Measurements from ENCODE around the gene CSKMT. TPM values are rescaled to one million over a fixed set of nuclear protein-coding genes. Genes with fewer than 3 reads are reported as not detected.

CSKMT gene
- total and polyA plus RNA-seq, 2 donors (not counting 1 experiment from before 2014, with no cell fraction given) = 39.0 to 57.3 TPM

- Mint-ChIP-seq H3K27ac (peak overlapping the region; percentile 90), H3K27me3 (no peaks in the 10 kb centered on the region), H3K4me1 (peaks cover 23% of the 10 kb centered on the region), H3K9me3 (ENCODE audit: insufficient read depth) (no peaks in the 10 kb centered on the region), H3K4me3 (peak overlapping the region; percentile 98)
- Histone ChIP-seq H4K20me1 (ENCODE audit: control insufficient read depth, insufficient read depth, low read length, poor library complexity, severe bottlenecking) (no peaks in the 10 kb centered on the region), H3K9ac (ENCODE audit: low read length) (peak overlapping the region; percentile 93), H3K27ac (ENCODE audit: low read length in 2 of 2) (peak overlapping the region; percentile 88 to 98), H2AFZ (ENCODE audit: insufficient read depth, low read depth, low read length, poor library complexity, severe bottlenecking) (peak overlapping the region; percentile 85), H3K27me3 (replicated peaks in 1 of 4; ENCODE audit: control extremely low read depth in 1 of 4, control insufficient read depth in 3 of 4, insufficient read depth in 4 of 4, low read length in 3 of 4) (no peaks in the 10 kb centered on the region), H3K4me3 (ENCODE audit: control extremely low read depth in 1 of 5, extremely low read depth in 1 of 5, insufficient read depth in 1 of 5, low read depth in 2 of 5, low read length in 4 of 5) (peak overlapping the region in 1 of 5 experiments; percentile 80), H3K79me2 (ENCODE audit: control insufficient read depth, insufficient read depth, low read length) (peaks cover 13% of the 10 kb centered on the region), H3K9me3 (ENCODE audit: control extremely low read depth in 1 of 3, control insufficient read depth in 2 of 3, insufficient read depth in 1 of 3, low read length in 2 of 3) (no peaks in the 10 kb centered on the region), H3K4me1 (ENCODE audit: control insufficient read depth in 2 of 2, insufficient read depth in 2 of 2, low read length in 2 of 2) (peaks cover 11 to 19% of the 10 kb centered on the region in 2 donors), H3K36me3 (replicated peaks in 1 of 2; ENCODE audit: control extremely low read depth in 1 of 2, control insufficient read depth in 1 of 2, extremely low read depth in 1 of 2, insufficient read depth in 2 of 2, low read length in 1 of 2) (peaks cover 7 to 27% of the 10 kb centered on the region in 2 experiments), H3K4me2 (replicated peaks; ENCODE audit: low read depth, low read length, poor library complexity, severe bottlenecking) (peak overlapping the region; percentile 92)
- DNase-seq (no peak), ATAC-seq (ENCODE audit: low read depth) (no peak)
- intact Hi-C loops (cut with micrococcal nuclease) = loop anchor here (1.0 to 2.0 kb wide), 8 partner anchors 10 to 139 kb away; partner anchors contain the start of genes C11orf98, CSKMT, EML3 and GANAB
- POLR2A ChIA-PET = interaction anchor here (0.6 to 3.6 kb wide), 12 partner anchors 15 to 229 kb away, joined by 3 to 33 read pairs (median 6); partner anchors contain the start of genes BSCL2, C11orf98, CSKMT and GNG3
- CTCF ChIA-PET = interaction anchor here (0.6 to 4.4 kb wide), 14 partner anchors 8 to 258 kb away, joined by 3 to 35 read pairs (median 4); partner anchors contain the start of genes C11orf98, CSKMT, EML3 and LBHD1
- 83% methylated on average over 1 of the region's 7 CpGs for WGBS (ENCODE audit: insufficient coverage)
- TF ChIP-seq CTCF (IDR thresholded peaks at IDR 0.05) (no peak), EZH2 (IDR thresholded peaks at IDR 0.05; ENCODE audit: borderline replicate concordance, insufficient read depth, low read depth, low read length, poor library complexity, severe bottlenecking) (no peak)
Observed at GRCh38 chr11:62622476-62623089, 42.5 kb upstream of the CSKMT start.

- Mint-ChIP-seq H3K27ac (peak overlapping the region; percentile 59), H3K9me3 (ENCODE audit: insufficient read depth) (no peaks in the 10 kb centered on the region), H3K4me1 (no peaks in the 10 kb centered on the region), H3K27me3 (no peaks in the 10 kb centered on the region), H3K4me3 (no peak overlapping the region)
- Histone ChIP-seq H3K9me3 (ENCODE audit: control extremely low read depth in 1 of 3, control insufficient read depth in 2 of 3, insufficient read depth in 1 of 3, low read length in 2 of 3) (no peaks in the 10 kb centered on the region), H3K27ac (ENCODE audit: low read length in 2 of 2) (no peak overlapping the region), H3K4me2 (replicated peaks; ENCODE audit: low read depth, low read length, poor library complexity, severe bottlenecking) (no peak overlapping the region), H3K27me3 (replicated peaks in 1 of 4; ENCODE audit: control extremely low read depth in 1 of 4, control insufficient read depth in 3 of 4, insufficient read depth in 4 of 4, low read length in 3 of 4) (no peaks in the 10 kb centered on the region), H3K36me3 (replicated peaks in 1 of 2; ENCODE audit: control extremely low read depth in 1 of 2, control insufficient read depth in 1 of 2, extremely low read depth in 1 of 2, insufficient read depth in 2 of 2, low read length in 1 of 2) (peaks cover 26 to 64% of the 10 kb centered on the region in 2 experiments), H3K4me1 (ENCODE audit: control insufficient read depth in 2 of 2, insufficient read depth in 2 of 2, low read length in 2 of 2) (no peaks in the 10 kb centered on the region), H3K4me3 (ENCODE audit: control extremely low read depth in 1 of 5, extremely low read depth in 1 of 5, insufficient read depth in 1 of 5, low read depth in 2 of 5, low read length in 4 of 5) (no peak overlapping the region), H2AFZ (ENCODE audit: insufficient read depth, low read depth, low read length, poor library complexity, severe bottlenecking) (no peak overlapping the region), H4K20me1 (ENCODE audit: control insufficient read depth, insufficient read depth, low read length, poor library complexity, severe bottlenecking) (no peaks in the 10 kb centered on the region), H3K79me2 (ENCODE audit: control insufficient read depth, insufficient read depth, low read length) (peaks cover 7% of the 10 kb centered on the region), H3K9ac (ENCODE audit: low read length) (no peak overlapping the region)
- CTCF ChIA-PET = interaction anchor here (0.6 to 1.5 kb wide), 2 partner anchors 16 to 70 kb away, joined by 3 to 4 read pairs; no protein-coding TSS in a partner anchor
- TF ChIP-seq EZH2 (IDR thresholded peaks at IDR 0.05; ENCODE audit: borderline replicate concordance, insufficient read depth, low read depth, low read length, poor library complexity, severe bottlenecking) = no peak
- TF ChIP-seq CTCF (IDR thresholded peaks at IDR 0.05) = no peak
- ATAC-seq (ENCODE audit: low read depth) = no peak
- no peak for DNase-seq
- intact Hi-C loops (cut with micrococcal nuclease) = no loop called here
- WGBS (ENCODE audit: insufficient coverage) = 89% methylated on average over 2 of the region's 3 CpGs
- POLR2A ChIA-PET = interaction anchor here (0.7 to 1.1 kb wide), 2 partner anchors 19 to 25 kb away, joined by 4 read pairs; partner anchors contain the start of gene INTS5
Observed at GRCh38 chr11:62627713-62628112, 37.4 kb upstream of the CSKMT start.
